Activated CD4-positive, alpha-beta T cell treated with anti-CD3 and anti-CD28 coated beads, Interleukin-2, Interleukin-4, amounts not matched to agents 100 ng/mL and 50 ng/mL, durations not matched to agents 16 hours and 8 hours (primary cell): ENCODE measurements around the gene STYXL2.

Source experiments
- DNase-seq: peaks from one replicate; pipeline ENCODE4 v3.0.0-alpha.2; 2020; ENCODE audit warnings: low spot score

STYXL2 gene

DNA sequence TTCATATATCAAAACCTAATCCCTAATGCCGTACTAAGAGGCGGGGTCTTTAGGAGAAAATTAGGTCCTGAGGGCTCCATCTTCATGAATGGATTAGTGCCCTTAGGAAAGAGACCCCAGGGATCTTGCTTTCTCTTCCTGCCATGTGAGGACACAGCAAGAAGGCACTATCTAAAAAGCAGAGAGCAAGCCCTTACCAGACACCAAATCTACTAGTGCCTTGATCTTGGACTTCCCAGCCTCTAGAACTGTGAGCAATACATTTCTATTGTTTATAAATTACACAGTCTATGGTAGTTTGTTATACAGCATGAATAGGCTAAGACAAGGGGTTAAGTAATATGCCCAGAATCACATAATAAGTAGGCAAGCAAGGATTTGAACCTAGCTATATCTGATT lies 42.9 kb downstream of the STYXL2 start:
- no peak for DNase-seq

DNA sequence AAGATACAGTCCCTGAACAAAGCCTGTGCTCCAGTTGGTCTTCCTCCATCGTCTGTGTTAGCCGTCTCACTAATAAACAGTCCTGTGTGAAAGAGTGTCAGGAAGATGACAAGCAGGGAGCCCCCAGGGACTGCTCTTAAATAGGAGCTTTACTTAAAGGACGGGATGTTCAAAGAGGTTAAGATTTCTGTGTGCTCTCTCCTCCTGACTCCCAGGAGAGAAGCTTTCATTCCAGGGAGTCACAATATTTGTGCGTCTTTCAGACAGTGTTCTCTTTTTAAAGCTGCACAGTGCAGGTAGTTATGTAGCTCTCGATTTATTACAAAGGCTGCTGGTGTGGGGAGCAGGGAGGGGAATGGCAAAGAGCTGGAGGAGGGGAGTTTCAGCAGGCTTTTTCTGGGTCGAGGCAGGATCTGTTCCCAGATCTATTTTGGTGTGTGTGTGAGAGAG lies 43.5 kb downstream of the STYXL2 start:
- DNase-seq = no peak

DNA sequence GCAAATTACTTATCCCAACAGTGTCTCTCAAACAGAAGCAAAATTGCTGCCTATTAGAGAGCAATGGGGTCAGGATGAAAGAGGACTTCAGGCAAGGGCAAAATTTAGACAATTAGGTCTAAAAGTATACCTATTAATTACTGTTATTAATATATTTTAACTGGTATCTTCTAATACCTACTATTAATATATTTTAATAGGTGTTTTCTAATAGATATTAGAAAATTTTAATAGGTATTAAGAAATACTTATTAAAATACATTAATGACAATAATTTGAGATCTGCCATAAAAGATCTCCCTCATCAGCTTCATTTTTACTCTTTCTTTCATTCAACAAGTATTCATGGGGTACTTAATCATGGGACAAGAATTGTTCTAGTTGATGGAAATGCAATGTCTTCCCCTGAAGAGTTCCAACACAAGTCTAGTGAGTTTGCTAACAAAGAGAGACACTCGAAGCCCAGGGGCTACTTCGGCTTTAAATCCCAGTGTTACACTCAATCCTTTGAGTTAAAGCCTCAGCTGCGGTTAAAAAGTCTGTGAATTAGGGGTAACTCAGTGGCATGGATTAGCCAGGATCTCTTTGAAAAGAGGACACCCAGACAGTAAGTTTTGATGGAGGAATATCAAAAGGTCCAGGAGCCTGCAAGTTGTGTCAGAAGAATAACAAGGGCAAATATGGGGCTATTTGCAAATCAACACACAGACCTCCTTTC lies 44.1 kb downstream of the STYXL2 start:
- no peak for DNase-seq

DNA sequence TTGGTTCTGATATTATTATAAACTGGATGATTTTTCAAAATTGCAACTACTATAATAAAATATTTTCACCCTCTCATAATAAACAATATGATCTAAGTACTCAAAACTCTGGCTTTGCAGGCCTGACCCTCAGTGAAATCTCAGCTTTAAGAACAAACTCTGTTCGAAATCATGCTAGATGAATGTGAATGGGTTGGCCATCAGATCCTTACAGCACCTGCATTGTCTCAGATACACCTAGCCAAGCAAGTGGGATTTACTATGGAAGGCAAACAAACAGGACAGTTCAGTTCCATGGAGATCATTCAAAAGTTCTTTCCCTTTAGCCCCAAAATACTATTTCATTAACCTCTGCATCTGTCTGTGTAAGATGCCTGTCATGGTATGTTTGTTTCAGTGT lies 44.8 kb downstream of the STYXL2 start:
- DNase-seq = no peak

DNA sequence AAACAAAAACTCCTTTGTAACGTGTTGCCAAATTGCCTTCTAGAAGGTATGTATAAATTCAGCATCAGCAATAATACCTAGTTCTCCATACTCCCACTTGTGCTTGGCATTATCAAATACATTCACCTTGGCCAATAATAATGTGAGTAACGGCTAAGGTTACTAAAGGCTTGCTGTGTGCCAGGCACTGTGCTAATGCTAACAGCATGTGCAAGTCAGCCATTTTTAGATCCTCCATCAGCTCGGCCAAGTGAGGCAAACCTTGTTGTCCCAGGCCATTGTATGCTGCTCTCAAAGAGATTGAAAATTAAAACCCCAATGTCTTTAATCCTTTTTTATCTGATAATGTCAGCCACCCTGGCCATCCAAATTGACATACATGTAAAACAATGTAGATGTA lies 48.1 kb downstream of the STYXL2 start:
- DNase-seq = no peak
